DMS 273 treated with DMSO at 0.1 percent for 48 hours (cell line): ENCODE results near the gene PRR35.

Experiments
- DNase-seq: peaks from one replicate; lab custom pipeline; 2025; lab: John Stamatoyannopoulos, UW

Gene PRR35

GRCh38 chr16:528111-529011 is 31.8 kb upstream of the PRR35 start:
- no peak for DNase-seq

GRCh38 chr16:529012-529575 is 31.1 kb upstream of the PRR35 start:
- DNase-seq = no peak

- no peak for DNase-seq
Measured at GRCh38 chr16:530111-530817, 29.9 kb upstream of the PRR35 start.

GRCh38 chr16:531494-532125 is 28.6 kb upstream of the PRR35 start:
- DNase-seq = no peak

- DNase-seq = no peak
Measured at GRCh38 chr16:533391-534123, 26.6 kb upstream of the PRR35 start.

- no peak for DNase-seq
Measured at GRCh38 chr16:534135-534534, 26.1 kb upstream of the PRR35 start.

GRCh38 chr16:534856-535445 is 25.2 kb upstream of the PRR35 start:
- no peak for DNase-seq

- DNase-seq = no peak
Measured at GRCh38 chr16:535446-536405, 24.5 kb upstream of the PRR35 start.

GRCh38 chr16:536746-537145 is 23.4 kb upstream of the PRR35 start:
- DNase-seq = no peak

GRCh38 chr16:537415-538335 is 22.5 kb upstream of the PRR35 start:
- no peak for DNase-seq

- DNase-seq = no peak
Measured at GRCh38 chr16:539901-540530, 20.2 kb upstream of the PRR35 start.

GRCh38 chr16:540645-541340 is 19.4 kb upstream of the PRR35 start:
- DNase-seq = no peak

GRCh38 chr16:543301-544164 is 16.7 kb upstream of the PRR35 start:
- DNase-seq = no peak

- DNase-seq = no peak
Measured at GRCh38 chr16:544517-544916, 15.7 kb upstream of the PRR35 start.

- DNase-seq = no peak
Measured at GRCh38 chr16:546909-547770, 13.1 kb upstream of the PRR35 start.

- DNase-seq = no peak
Measured at GRCh38 chr16:548586-548985, 11.6 kb upstream of the PRR35 start.
